ENCODE results near the gene RAPGEF6.
"Not testable (repeated sequence)": the region's sequence is repeated elsewhere in the genome, so short reads cannot be mapped to it uniquely, and the experiment has no call there.

Gene RAPGEF6

GRCh38 chr5:131607903-131608540 lies 27.0 kb downstream of the RAPGEF6 start:
- no peak for DNase-seq (ENCODE audit: low read depth)

- DNase-seq (ENCODE audit: low read depth) = no peak
Measured at GRCh38 chr5:131607418-131607817, 27.6 kb downstream of the RAPGEF6 start.

GRCh38 chr5:131605086-131605485 lies 29.9 kb downstream of the RAPGEF6 start:
- DNase-seq (ENCODE audit: low read depth) = no peak

GRCh38 chr5:131595088-131596033 lies 39.7 kb downstream of the RAPGEF6 start:
- no peak for DNase-seq (ENCODE audit: low read depth)

- DNase-seq (ENCODE audit: low read depth) = no peak
Measured at GRCh38 chr5:131593921-131594320, 41.1 kb downstream of the RAPGEF6 start.

- DNase-seq (ENCODE audit: low read depth) = not testable (repeated sequence)
Measured at GRCh38 chr5:131593436-131593835, 41.6 kb downstream of the RAPGEF6 start.

GRCh38 chr5:131589510-131590348 lies 45.3 kb downstream of the RAPGEF6 start:
- DNase-seq (ENCODE audit: low read depth) = no peak

- no peak for DNase-seq (ENCODE audit: low read depth)
Measured at GRCh38 chr5:131587541-131587940, 47.5 kb downstream of the RAPGEF6 start.

GRCh38 chr5:131581702-131582101 lies 53.3 kb downstream of the RAPGEF6 start:
- DNase-seq (ENCODE audit: low read depth) = no peak

- no peak for DNase-seq (ENCODE audit: low read depth)
Measured at GRCh38 chr5:131579917-131580671, 54.9 kb downstream of the RAPGEF6 start.

GRCh38 chr5:131575660-131576227 lies 59.3 kb downstream of the RAPGEF6 start:
- DNase-seq (ENCODE audit: low read depth) = no peak

- DNase-seq (ENCODE audit: low read depth) = no peak
Measured at GRCh38 chr5:131571669-131572168, 63.3 kb downstream of the RAPGEF6 start.

GRCh38 chr5:131570757-131571156 lies 64.3 kb downstream of the RAPGEF6 start:
- no peak for DNase-seq (ENCODE audit: low read depth)

- DNase-seq (ENCODE audit: low read depth) = no peak
Measured at GRCh38 chr5:131564229-131564652, 70.8 kb downstream of the RAPGEF6 start.

GRCh38 chr5:131563434-131564228 lies 71.4 kb downstream of the RAPGEF6 start:
- DNase-seq (ENCODE audit: low read depth) = no peak

GRCh38 chr5:131550606-131551005 lies 84.4 kb downstream of the RAPGEF6 start:
- DNase-seq (ENCODE audit: low read depth) = no peak

- no peak for DNase-seq (ENCODE audit: low read depth)
Measured at GRCh38 chr5:131548176-131548575, 86.9 kb downstream of the RAPGEF6 start.

GRCh38 chr5:131545845-131546244 lies 89.2 kb downstream of the RAPGEF6 start:
- no peak for DNase-seq (ENCODE audit: low read depth)

GRCh38 chr5:131542723-131543122 lies 92.3 kb downstream of the RAPGEF6 start:
- DNase-seq (ENCODE audit: low read depth) = no peak

GRCh38 chr5:131541762-131542161 lies 93.3 kb downstream of the RAPGEF6 start:
- DNase-seq (ENCODE audit: low read depth) = no peak
